C4-2B (cell line): ENCODE results near the gene PFKFB4.

Experiments
- ZFX ChIP-seq: fragments of 450-650 bp; IDR thresholded peaks from 2 replicates; pipeline ENCODE4 v1.6.1; 2017
- TF ChIP-seq, protein P1 (sequence below): fragments of 450-650 bp; conservative IDR thresholded peaks from 2 replicates; pipeline ENCODE4 v1.5.1; 2017; ENCODE audit warnings: mild to moderate bottlenecking

DNA sequence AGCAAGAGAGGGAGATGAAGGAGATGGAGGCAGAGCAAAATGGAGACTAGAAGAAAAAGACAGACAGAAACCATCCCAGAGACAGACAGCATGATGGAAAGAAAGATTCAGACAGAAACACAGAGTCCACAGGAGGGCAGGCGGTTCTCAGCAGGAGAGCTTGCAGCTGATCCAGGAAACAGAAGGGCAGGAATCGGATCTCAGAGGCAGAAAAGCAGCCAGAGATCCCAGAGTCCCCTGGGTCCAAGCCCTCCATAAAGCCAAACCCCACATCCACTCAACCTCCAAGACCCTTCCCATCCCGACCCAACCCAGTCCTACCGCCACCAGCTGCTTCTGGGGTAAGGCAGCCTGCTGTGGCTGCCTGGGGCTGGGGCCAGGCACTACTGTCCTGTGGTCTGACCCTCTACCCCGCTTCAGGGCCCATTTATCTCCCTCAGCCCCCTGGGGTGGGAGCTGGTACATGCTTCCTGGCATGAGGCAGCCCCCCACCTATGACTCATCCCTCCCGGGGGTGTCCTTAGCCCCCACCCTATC, 6.8 kb upstream of the PFKFB4 start, which contains the start of gene UCN2:
- TF ChIP-seq, protein P1, sequence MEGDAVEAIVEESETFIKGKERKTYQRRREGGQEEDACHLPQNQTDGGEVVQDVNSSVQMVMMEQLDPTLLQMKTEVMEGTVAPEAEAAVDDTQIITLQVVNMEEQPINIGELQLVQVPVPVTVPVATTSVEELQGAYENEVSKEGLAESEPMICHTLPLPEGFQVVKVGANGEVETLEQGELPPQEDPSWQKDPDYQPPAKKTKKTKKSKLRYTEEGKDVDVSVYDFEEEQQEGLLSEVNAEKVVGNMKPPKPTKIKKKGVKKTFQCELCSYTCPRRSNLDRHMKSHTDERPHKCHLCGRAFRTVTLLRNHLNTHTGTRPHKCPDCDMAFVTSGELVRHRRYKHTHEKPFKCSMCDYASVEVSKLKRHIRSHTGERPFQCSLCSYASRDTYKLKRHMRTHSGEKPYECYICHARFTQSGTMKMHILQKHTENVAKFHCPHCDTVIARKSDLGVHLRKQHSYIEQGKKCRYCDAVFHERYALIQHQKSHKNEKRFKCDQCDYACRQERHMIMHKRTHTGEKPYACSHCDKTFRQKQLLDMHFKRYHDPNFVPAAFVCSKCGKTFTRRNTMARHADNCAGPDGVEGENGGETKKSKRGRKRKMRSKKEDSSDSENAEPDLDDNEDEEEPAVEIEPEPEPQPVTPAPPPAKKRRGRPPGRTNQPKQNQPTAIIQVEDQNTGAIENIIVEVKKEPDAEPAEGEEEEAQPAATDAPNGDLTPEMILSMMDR = no peak
- TF ChIP-seq ZFX = no peak
